ENCODE measurements around the gene CC2D1A. TPM values are rescaled to one million over a fixed set of nuclear protein-coding genes. Genes with fewer than 3 reads are reported as not detected.

The CC2D1A gene
- total and polyA plus RNA-seq, 8 donors = 25.0 to 34.3 (median 30.5) TPM

GRCh38 chr19:13882419-13882795, 23.6 kb upstream of the CC2D1A start:
- intact Hi-C loops (cut with DNase I) = loop anchor here (10.0 kb wide), 2 partner anchors 152 to 182 kb away; partner anchors contain the start of genes IL27RA (in 1 of the 2) and PALM3 (in 1 of the 2)
- no peak for TF ChIP-seq CTCF (IDR thresholded peaks at IDR 0.05)
- Histone ChIP-seq H3K36me3 (no peaks in the 10 kb centered on the region), H3K27me3 (no peaks in the 10 kb centered on the region), H3K27ac (peak overlapping the region in 1 of 2 donors; percentile 61), H3K4me3 (no peak overlapping the region), H3K4me1 (peaks cover 14 to 45% of the 10 kb centered on the region in 2 donors), H3K9me3 (no peaks in the 10 kb centered on the region)
- no peak for ATAC-seq
- DNase-seq = no peak

GRCh38 chr19:13882836-13883235, 23.2 kb upstream of the CC2D1A start:
- intact Hi-C loops (cut with DNase I) = loop anchor here (10.0 kb wide), 2 partner anchors 152 to 182 kb away; partner anchors contain the start of genes IL27RA (in 1 of the 2) and PALM3 (in 1 of the 2)
- Histone ChIP-seq H3K27ac (no peak overlapping the region), H3K9me3 (no peaks in the 10 kb centered on the region), H3K4me3 (no peak overlapping the region), H3K36me3 (no peaks in the 10 kb centered on the region), H3K27me3 (no peaks in the 10 kb centered on the region), H3K4me1 (peaks cover 14 to 45% of the 10 kb centered on the region in 2 donors)
- DNase-seq (no peak), ATAC-seq (no peak)
- TF ChIP-seq CTCF (IDR thresholded peaks at IDR 0.05) = no peak

- Histone ChIP-seq H3K27ac (no peak overlapping the region), H3K4me3 (no peak overlapping the region), H3K4me1 (peaks cover 14 to 45% of the 10 kb centered on the region in 2 donors), H3K27me3 (no peaks in the 10 kb centered on the region), H3K9me3 (no peaks in the 10 kb centered on the region), H3K36me3 (no peaks in the 10 kb centered on the region)
- DNase-seq (no peak), ATAC-seq (no peak)
- intact Hi-C loops (cut with DNase I) = loop anchor here (10.0 kb wide), 2 partner anchors 151 to 181 kb away; partner anchors contain the start of genes IL27RA (in 1 of the 2) and PALM3 (in 1 of the 2)
- TF ChIP-seq CTCF (IDR thresholded peaks at IDR 0.05) = no peak
These were observed 22.4 kb upstream of the CC2D1A start for GRCh38 chr19:13883516-13884064.

GRCh38 chr19:13884726-13885591, 21.0 kb upstream of the CC2D1A start:
- Histone ChIP-seq H3K27me3 (no peaks in the 10 kb centered on the region), H3K4me3 (no peak overlapping the region), H3K9me3 (no peaks in the 10 kb centered on the region), H3K36me3 (no peaks in the 10 kb centered on the region), H3K27ac (no peak overlapping the region), H3K4me1 (peaks cover 14 to 39% of the 10 kb centered on the region in 2 donors)
- intact Hi-C loops (cut with DNase I) = loop anchor here (10.0 kb wide), 2 partner anchors 150 to 180 kb away; partner anchors contain the start of genes IL27RA (in 1 of the 2) and PALM3 (in 1 of the 2)
- no peak for DNase-seq
- TF ChIP-seq CTCF (IDR thresholded peaks at IDR 0.05) = no peak
- ATAC-seq = peak; percentile 19
